ENCODE data around the gene TDRD12. TPM values are rescaled to one million over a fixed set of nuclear protein-coding genes. Genes with fewer than 3 reads are reported as not detected.

The TDRD12 gene, protein sequence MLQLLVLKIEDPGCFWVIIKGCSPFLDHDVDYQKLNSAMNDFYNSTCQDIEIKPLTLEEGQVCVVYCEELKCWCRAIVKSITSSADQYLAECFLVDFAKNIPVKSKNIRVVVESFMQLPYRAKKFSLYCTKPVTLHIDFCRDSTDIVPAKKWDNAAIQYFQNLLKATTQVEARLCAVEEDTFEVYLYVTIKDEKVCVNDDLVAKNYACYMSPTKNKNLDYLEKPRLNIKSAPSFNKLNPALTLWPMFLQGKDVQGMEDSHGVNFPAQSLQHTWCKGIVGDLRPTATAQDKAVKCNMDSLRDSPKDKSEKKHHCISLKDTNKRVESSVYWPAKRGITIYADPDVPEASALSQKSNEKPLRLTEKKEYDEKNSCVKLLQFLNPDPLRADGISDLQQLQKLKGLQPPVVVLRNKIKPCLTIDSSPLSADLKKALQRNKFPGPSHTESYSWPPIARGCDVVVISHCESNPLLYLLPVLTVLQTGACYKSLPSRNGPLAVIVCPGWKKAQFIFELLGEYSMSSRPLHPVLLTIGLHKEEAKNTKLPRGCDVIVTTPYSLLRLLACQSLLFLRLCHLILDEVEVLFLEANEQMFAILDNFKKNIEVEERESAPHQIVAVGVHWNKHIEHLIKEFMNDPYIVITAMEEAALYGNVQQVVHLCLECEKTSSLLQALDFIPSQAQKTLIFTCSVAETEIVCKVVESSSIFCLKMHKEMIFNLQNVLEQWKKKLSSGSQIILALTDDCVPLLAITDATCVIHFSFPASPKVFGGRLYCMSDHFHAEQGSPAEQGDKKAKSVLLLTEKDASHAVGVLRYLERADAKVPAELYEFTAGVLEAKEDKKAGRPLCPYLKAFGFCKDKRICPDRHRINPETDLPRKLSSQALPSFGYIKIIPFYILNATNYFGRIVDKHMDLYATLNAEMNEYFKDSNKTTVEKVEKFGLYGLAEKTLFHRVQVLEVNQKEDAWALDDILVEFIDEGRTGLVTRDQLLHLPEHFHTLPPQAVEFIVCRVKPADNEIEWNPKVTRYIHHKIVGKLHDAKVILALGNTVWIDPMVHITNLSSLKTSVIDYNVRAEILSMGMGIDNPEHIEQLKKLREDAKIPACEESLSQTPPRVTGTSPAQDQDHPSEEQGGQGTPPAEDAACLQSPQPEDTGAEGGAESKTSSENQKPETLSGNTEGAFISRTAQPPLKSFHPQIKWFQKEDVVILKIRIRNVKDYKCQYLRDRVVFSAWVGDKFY (N-terminal part only)
- total RNA-seq: under 1 TPM in 5 of 10 donors, not detected in 5; 0.07 to 0.47 (median 0.13) TPM
- polyA plus RNA-seq: under 1 TPM in 1 of 2 donors, not detected in 1; 0.06 TPM
- long read RNA-seq, donor 1: 0 reads
- long read RNA-seq, donor 2: 0 reads
- long read RNA-seq, donor 3: 0 reads

DNA sequence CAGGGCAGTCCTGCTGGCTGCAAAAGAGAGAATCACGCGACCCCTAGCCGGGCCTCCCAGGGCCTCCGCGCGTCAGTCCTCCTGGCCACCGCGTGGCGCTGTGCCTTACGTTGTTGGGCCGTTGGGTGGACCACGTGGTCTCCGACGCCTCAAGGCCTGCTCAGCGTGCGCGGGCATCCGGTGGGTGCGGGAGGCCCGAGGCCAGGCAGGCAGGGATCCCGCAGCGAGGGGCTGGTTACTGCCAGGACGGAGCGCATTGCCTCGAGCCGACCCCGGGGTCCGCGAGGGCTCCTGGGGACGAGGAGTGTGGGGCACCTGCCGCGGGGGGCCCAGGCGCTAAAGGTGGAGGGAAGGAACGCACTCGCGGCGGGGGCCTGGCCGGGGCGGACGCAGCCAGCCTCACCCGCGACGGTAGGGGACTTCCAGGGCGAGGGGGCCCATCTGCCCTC lies at the start of gene TDRD12:
Gene TDRD12 (plus strand): TSS at position 157 of the 449 bp plus-strand sequence. CDS start 306 bp downstream, outside the sequence.
- TF ChIP-seq, protein P1, sequence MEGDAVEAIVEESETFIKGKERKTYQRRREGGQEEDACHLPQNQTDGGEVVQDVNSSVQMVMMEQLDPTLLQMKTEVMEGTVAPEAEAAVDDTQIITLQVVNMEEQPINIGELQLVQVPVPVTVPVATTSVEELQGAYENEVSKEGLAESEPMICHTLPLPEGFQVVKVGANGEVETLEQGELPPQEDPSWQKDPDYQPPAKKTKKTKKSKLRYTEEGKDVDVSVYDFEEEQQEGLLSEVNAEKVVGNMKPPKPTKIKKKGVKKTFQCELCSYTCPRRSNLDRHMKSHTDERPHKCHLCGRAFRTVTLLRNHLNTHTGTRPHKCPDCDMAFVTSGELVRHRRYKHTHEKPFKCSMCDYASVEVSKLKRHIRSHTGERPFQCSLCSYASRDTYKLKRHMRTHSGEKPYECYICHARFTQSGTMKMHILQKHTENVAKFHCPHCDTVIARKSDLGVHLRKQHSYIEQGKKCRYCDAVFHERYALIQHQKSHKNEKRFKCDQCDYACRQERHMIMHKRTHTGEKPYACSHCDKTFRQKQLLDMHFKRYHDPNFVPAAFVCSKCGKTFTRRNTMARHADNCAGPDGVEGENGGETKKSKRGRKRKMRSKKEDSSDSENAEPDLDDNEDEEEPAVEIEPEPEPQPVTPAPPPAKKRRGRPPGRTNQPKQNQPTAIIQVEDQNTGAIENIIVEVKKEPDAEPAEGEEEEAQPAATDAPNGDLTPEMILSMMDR (IDR thresholded peaks at IDR 0.05): no peak
- ATAC-seq (peak in 1 of 8 donors; percentile 66), DNase-seq (peak in 1 of 2 donors; percentile 15)
- intact Hi-C loops (cut with DNase I): no loop called here
- 87 to 89% methylated on average over 39 to 44 of the region's 44 CpGs for WGBS, 2 donors
- no peak within 1 kb of the TSS for H3K27ac ChIP-seq
- H3K9me3 ChIP-seq: peaks cover 0 to 5% (median 0%) of the 10 kb centered on the region in 11 donors
- no peaks in the 10 kb centered on the region for H3K27me3 ChIP-seq
- peaks cover 0 to 10% (median 0%) of the 10 kb centered on the region in 9 donors for H3K36me3 ChIP-seq
- no peaks in the 10 kb centered on the region for H3K4me1 ChIP-seq
- H3K4me3 ChIP-seq: no peak within 1 kb of the TSS

DNA sequence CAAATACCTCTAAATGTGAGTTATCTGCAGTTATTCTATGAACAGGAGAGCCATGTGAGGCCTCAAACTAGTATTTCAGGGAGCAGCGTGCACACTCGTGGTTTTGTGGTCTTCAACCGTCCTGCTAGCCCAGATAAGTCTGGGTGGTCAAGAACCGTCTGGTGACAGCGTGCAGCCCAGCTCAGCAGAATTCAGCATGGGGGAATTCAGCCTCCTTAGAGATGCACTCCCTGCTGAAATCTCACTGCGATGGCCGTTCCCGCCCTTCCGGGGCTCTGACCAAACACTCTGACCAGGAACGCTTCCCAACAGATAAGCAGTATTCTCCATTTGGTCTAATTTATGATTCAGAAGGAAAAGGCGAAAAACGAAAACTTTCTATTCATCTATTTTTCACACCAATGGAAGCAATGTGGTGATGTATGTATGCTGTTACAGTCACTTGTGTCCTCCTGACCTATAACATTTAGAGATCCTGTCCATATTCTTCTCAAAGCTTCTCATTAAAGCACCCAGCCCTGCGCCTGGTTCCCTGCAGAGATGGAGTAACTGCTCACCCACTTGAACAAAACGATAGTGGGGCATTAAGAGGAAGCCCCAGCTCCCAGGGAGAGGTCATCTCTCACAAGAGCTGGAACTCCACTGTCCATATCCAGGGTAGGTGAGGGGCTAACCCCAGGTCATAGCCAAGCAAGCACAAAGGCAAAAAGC lies 47.5 kb upstream of the TDRD12 start:
- Histone ChIP-seq H3K9me3 (no peaks in the 10 kb centered on the region), H3K4me3 (no peak overlapping the region), H3K4me1 (peaks cover 4 to 65% (median 38%) of the 10 kb centered on the region in 9 donors), H3K27me3 (peaks cover 0 to 15% (median 6%) of the 10 kb centered on the region in 7 donors), H3K36me3 (peaks cover 0 to 10% (median 2%) of the 10 kb centered on the region in 9 donors), H3K27ac (peak overlapping the region in 1 of 10 donors; percentile 48)
- intact Hi-C loops (cut with DNase I): no loop called here
- WGBS, 2 donors: 75 to 82% methylated on average over 14 of the region's 14 CpGs
- ATAC-seq (no peak), DNase-seq (no peak)
- TF ChIP-seq, protein P1 (IDR thresholded peaks at IDR 0.05): no peak

DNA sequence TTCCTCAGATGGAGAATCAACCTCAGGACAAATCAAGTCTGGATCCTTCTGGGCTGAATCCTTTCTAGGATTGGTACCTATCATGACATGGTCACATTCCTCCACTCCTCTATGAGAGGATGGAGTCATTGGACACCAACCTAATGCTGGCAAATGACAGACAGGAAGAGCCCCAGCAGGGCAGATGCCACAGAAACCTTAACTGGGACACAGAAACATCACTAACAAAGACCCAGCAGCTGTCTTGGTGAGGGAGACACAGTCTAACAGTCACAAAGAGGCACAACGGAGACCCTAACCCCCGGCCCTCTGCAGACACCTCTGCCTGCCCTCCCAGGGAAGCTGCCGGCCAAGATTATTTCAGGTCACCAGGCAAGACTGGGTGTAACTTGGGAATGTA lies 46.7 kb upstream of the TDRD12 start:
- intact Hi-C loops (cut with DNase I): no loop called here

More for the DNA sequence above, 46.7 kb upstream of the TDRD12 start:
- DNase-seq (no peak), ATAC-seq (no peak)
- H3K27me3 ChIP-seq: peaks cover 0 to 23% (median 8%) of the 10 kb centered on the region in 7 donors
- TF ChIP-seq, protein P1 (IDR thresholded peaks at IDR 0.05): no peak
- H3K4me1 ChIP-seq: peaks cover 4 to 59% (median 38%) of the 10 kb centered on the region in 9 donors
- H3K36me3 ChIP-seq: peaks cover 0 to 4% (median 0%) of the 10 kb centered on the region in 9 donors
- no peaks in the 10 kb centered on the region for H3K9me3 ChIP-seq
- H3K4me3 ChIP-seq: no peak overlapping the region
- WGBS, 2 donors: 83 to 86% methylated on average over 3 of the region's 3 CpGs
- H3K27ac ChIP-seq: no peak overlapping the region

All from heart right ventricle (tissue), 16 donors.